GM19463 (cell line): ENCODE data around the gene GALNT5.
A peak's percentile ranks its signal among the peaks of the same experiment; 100 is the strongest.
"Not testable (repeated sequence)": the region's sequence is repeated elsewhere in the genome, so short reads cannot be mapped to it uniquely, and the experiment has no call there.

Experiments
- ATAC-seq: cut with Tn5 transposase; IDR thresholded peaks from one replicate; pipeline ENCODE4 v1.9.1; 2021; ENCODE audit warnings: mild to moderate bottlenecking, moderate library complexity; ENCODE audit not compliant: unreplicated experiment

Gene GALNT5, protein sequence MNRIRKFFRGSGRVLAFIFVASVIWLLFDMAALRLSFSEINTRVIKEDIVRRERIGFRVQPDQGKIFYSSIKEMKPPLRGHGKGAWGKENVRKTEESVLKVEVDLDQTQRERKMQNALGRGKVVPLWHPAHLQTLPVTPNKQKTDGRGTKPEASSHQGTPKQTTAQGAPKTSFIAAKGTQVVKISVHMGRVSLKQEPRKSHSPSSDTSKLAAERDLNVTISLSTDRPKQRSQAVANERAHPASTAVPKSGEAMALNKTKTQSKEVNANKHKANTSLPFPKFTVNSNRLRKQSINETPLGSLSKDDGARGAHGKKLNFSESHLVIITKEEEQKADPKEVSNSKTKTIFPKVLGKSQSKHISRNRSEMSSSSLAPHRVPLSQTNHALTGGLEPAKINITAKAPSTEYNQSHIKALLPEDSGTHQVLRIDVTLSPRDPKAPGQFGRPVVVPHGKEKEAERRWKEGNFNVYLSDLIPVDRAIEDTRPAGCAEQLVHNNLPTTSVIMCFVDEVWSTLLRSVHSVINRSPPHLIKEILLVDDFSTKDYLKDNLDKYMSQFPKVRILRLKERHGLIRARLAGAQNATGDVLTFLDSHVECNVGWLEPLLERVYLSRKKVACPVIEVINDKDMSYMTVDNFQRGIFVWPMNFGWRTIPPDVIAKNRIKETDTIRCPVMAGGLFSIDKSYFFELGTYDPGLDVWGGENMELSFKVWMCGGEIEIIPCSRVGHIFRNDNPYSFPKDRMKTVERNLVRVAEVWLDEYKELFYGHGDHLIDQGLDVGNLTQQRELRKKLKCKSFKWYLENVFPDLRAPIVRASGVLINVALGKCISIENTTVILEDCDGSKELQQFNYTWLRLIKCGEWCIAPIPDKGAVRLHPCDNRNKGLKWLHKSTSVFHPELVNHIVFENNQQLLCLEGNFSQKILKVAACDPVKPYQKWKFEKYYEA

DNA sequence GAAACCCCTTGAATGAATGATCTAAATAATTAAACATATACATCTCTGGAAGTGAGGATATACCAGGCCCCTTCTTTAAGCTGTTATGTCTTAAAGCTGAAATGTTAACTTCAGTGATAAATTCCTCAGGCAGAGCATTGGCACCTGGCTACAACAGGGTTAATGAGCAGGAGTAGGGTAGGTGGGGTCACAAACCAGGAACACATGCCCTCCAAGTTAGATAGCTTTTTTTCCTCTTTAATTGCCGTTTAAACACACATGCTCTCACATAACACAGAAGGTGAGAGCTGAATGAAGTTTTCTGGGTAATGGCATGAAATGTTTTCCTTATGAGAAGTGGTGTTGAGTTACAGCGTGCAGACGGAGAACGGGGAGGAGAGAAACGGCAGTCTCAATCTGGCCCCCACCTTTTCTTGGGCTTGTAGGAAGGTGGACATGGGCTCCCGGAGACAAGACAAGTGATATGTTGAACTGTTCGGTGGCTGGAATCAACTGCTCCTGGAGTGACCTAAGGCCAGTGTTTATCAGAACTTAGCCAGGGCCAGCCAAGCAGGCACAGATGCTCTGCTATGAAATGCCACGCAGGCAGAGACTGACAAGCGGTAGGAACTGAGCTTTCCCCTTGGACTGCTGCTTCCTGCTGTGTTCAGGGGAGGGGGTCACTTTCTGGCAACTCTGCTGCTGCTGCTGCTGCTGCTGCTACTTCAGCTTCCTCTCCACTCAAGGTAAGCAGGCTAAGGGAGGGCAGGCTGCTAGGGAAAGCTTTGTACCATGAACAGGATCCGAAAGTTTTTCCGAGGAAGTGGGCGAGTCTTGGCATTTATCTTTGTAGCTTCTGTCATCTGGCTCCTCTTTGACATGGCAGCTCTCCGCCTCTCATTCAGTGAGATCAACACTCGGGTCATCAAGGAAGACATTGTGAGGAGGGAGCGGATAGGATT lies at the start of gene GALNT5:
TSS of gene GALNT5 (plus strand) at position 394 of the 941 bp plus-strand sequence. CDS start at position 772, 378 bp downstream.
- ATAC-seq: no peak

DNA sequence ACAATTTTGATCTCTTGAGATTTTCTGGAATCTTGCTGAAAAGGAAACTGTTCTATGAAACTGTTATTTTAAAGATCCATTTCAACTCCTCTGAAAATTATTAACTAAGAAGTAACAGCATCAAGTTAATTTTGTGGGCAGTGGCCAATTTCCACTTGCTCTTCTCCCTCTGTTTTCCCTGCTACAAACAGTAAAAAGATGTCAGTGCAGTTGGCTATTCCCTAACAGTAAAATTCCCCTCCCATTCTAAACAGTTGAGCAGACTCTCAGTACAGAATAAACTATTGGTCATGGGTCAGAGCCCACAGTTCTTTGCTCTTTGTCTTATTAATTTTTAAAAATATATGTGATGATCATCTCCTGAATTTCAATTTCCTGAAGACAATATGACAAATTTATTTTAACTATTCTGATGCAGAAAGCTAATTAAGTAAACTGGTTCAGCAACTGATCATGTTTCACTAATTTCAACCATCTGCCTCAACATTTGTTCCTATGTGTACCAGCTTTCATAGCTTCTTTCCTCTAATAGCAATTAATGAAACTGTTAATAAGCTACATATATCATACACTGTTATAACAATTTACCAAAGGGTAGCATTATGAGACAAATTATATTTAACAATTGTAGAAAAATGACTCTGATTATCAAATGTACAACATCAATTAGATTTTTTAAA lies 41.1 kb upstream of the GALNT5 start:
- ATAC-seq: no peak

DNA sequence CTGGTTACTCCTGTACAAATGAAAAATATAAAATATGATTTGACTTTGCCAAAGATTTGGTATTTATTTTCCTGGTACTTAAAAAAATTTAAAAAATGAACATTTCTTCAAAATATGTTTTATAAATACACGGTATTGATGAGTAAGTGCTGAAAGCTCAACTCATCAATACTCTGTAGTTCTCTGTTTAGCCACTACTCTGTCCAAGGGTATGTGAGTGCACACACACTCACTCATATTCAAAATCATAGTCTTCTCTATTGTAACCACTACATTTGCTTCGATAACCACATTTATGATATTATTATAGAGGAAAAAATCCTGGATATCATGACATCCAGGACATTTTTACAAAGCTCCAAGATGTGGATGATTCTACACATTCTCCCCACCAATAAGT lies 40.1 kb upstream of the GALNT5 start:
- no peak for ATAC-seq

DNA sequence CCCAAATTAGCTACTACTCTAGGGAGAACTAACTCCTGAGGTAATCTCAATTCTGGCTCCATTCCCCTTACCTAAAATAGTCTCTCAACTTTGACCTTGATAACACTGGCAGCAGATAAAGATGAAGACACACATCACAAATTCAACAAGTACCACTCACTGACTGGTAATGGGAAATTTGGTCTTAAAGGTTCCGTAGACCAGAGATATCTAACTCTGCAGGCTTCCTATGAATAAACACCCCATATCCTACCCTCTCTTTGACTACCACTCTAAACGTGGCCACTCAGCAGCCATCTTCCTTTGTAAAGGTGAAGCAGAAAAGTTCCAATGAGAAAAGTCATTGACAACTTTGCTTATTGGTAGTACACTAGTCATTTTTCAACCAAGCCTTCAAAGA lies 38.6 kb upstream of the GALNT5 start:
- no peak for ATAC-seq

DNA sequence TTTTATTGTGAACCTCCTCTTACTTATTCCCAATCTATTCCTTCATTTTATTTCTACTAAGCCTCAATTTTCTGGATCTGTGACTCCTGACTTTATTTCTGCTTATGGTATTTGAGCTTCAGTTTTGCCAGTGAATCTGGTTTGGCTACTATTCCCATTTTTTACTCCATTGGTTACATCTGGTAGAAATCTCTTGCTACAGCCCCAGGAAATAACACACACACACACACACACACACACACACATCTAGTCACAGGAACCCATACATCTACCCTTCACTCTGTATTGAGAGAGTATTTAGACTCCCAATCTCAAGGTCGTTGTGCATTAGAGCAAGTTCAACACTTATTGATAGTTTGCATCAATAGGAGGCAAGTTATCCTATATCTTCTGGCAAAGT lies 37.0 kb upstream of the GALNT5 start:
- no peak for ATAC-seq

DNA sequence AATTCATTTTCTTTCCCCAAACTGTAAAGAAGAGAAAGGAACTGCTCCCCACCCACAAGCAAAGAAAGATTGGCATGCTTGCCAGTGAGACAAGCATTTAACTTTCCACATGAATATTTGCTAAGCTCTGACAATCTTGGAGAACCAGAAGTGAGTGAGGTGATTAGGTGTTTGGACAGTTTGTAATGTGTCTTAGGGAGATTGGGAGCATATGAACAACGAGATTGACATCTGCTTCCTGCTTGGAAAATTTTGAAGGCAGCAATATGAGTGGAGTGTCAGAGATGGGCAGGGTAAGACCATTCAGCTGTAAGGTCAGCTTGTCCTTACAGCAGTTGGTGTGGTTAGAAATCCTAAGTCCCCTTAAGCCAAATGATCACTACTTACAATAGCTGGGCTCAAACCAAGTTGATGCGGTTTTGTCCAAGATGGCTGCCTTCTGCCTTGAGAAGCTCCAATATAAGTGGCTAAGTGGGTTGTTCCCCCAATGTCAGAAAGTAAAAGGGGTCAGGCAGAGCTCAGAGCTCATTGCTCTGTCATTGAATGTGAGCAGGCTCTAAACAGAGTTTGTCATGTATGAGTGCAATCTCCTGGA lies 36.0 kb upstream of the GALNT5 start:
- ATAC-seq: no peak

DNA sequence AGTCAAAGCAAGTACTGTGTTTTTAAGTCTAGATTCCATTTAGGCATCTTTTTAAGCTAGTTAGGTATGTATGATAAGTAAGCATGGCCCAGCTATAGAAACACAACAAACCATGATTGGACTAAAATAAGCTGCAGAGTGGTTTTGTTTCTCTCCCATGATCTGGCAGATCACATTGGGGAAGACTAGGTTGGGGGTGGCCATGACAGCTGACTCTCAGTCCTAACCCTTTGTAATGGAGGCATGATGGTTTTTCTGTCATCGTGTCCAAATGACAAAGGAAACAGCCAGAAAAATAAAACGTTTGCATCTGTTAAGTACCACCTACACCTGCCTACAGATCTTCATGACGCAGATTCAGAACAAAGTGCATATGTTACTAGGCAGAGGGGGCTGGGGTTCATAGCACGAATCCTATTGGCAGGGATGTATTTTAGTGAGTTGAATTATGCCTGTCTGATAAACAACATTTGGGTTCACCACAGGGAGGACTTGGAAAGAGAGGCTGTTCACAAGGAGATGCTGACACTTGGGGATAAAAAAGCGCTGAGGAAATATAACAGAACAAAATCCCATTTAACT lies 33.8 kb upstream of the GALNT5 start:
- ATAC-seq: no peak

DNA sequence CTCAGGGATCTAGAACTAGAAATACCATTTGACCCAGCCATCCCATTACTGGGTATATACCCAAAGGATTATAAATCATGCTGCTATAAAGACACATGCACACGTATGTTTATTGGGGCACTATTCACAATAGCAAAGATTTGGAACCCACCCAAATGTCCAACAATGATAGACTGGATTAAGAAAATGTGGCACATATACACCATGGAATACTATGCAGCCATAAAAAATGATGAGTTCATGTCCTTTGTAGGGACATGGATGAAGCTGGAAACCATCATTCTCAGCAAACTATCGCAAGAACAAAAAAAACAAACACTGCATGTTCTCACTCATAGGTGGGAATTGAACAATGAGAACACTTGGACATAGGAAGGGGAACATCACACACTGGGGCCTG lies 33.1 kb upstream of the GALNT5 start:
- not testable (repeated sequence) for ATAC-seq

DNA sequence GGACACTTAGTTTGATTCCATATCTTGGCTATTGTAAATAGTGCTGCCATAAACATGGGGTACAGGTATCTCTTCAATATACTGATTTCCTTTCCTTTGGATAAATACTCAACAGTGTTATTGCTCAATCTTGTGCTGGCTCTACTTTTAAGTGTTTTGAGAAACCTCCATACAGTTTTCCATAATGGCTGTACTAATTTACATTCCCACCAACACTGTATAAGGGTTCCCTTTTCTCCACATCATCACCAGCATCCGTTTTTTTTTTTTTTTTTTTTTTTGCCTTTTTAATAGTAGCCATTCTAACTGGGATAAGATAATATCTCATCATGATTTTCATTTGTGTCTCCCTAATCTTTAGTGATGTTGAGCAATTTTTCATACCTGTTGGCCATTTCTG lies 29.9 kb upstream of the GALNT5 start:
- no peak for ATAC-seq

DNA sequence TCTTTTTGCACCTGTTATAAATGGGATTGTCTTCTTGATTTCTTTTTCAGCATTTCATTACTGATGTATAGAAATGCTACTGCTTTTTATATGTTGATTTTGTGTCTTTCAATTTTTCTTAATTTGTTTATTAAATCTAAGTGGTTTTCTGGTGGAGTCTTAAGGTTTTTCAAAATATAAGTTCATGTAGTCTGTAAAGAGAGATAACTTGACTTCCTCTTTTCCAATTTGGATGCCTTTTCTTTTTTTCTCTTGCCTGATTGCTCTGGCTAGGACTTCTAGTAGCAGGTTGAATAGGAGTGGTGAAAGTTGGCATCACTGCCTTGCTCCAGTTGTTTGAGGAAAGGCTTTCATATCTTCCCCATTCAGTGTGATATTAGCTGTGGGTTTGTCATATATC lies 28.6 kb upstream of the GALNT5 start:
- ATAC-seq: no peak

DNA sequence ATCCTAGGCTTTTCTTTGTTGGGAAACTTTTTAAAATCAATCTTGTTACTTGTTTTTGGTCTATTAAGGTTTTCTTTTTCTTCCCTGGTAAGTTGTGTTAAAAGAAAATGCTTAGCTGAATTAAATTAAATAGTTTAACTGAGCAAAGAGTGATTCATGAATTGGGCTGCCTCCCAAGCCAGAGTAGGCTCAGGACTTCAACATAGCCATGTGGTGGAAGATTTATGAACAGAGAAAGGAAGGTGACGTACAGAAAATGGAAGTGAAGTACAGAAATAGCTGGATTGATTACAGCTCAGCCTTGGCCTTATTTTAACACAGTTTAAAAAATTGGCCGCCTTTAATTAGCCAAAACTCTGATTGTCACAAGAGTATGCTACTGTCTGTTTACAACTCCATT lies 27.9 kb upstream of the GALNT5 start:
- ATAC-seq: no peak

DNA sequence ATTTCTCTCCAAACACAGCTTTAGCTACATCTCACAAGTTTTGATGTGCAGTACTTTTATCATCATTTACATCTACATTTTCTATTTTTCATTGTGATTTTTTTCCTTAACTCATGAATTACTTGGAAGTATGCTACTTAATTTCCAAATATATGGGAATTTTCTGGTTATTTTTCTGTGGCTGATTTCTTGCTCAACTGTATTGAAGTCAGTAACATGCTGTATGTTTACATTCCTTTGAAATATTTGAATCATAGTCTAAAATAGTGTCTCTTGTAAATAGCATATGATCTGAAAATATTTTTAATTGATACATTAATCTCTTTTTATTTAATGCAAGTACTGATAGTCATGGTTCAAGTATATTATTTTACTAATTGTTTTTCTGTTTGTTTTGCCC lies 26.0 kb upstream of the GALNT5 start:
- no peak for ATAC-seq

DNA sequence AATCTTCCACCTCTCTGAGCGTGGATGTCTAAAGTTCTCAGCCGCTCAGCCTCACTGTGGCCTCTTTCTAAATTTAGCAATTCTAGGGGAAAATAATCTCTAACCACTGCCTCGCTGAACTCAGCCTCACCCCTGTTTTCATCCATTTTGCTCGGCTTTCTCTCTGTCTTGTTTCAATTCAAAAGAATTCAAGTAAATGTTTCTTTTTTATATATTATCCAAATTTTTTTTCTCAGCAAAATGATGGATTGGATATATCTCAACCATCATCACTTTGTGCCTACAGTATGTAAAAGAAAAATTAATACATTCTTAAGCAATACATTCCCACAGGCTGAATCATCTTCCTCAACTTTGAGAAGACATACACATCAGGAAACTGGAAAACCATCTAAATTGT lies 24.0 kb upstream of the GALNT5 start:
- ATAC-seq: no peak

DNA sequence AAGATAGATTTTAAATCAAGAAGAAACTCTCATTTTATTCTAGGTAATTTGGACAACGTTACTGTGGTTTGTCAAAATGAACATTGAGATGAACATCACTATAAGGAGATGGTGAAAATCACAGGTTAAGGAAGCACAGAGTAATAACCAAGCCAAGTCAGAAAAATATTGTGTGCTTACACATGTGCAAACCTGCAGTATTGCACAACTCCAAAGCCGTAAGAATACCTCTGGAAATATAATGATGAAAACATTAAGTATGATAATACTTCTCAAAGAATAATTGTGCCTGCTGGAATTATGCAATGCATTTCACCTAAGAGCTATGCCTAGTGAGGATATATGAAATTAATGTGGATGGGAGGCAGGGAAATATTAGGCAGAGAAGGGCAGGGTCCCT lies 21.1 kb upstream of the GALNT5 start:
- no peak for ATAC-seq

DNA sequence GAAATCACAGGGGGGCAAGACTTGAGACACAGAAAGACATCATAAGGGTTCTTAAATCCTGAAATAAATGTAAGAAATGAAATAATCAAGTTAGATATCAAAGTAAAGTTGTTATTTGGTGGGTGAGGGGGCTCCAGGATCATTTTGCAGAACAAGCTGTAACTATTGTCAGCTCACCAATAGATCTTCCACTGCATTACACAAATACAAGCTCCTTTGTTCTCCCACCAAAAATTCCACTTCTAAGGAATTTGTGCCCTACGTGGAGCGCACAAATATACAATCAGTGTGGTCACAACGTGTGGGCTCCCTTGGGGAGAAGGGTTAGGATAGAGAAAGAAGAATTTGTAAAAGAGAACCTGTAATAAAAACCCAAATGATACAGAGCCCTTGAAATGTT lies 19.2 kb upstream of the GALNT5 start:
- ATAC-seq: no peak

DNA sequence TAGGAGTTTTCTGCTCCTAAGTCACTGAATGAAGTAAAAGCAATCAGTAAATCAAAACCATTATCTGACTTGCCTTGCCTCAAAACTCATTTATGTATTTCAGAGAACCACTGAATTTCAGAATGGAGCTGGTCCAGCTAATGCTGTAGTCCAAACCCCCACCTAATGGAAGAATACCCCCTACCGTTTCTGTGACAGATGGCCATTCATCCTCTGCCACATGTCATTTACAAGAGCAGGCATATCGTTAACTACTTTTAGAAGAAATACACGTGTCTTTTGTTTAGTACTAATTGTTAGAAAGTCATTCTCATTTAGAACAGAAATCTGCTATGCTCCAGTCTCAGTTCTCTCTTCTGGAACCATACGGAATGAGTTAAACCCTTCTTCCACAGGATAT lies 12.8 kb upstream of the GALNT5 start:
- no peak for ATAC-seq

DNA sequence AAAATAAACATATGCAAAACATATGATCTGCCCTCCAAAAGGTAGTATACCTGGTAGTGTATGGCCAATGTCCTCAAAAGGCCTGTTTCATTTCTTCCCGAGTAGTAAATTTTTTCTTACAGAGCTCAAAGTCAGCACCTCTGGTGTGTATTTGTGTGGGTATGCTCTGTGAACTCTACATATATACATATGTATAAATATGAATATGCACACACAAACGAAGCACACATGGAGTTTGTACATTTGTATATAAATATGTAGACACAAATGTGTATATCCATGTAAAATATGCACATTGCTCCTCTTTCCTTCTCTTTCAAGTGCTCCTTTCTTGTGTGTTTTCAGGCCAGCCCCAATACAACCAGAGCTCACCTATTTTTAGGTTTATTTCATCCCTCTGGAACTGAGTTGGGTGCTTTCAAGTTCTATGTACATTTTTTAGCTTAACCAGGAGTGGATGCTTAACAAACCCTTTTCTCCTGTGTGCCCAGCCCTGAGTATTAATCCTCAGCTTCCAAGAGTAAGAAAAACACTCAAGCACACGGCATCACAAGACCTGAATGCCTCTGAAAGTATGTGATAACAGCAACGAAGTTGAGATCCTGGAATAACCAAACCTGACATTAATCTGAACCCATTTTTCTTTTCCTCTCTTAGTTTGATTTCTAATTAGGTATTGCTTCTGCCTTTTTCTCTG lies 12.2 kb upstream of the GALNT5 start:
- ATAC-seq: no peak

DNA sequence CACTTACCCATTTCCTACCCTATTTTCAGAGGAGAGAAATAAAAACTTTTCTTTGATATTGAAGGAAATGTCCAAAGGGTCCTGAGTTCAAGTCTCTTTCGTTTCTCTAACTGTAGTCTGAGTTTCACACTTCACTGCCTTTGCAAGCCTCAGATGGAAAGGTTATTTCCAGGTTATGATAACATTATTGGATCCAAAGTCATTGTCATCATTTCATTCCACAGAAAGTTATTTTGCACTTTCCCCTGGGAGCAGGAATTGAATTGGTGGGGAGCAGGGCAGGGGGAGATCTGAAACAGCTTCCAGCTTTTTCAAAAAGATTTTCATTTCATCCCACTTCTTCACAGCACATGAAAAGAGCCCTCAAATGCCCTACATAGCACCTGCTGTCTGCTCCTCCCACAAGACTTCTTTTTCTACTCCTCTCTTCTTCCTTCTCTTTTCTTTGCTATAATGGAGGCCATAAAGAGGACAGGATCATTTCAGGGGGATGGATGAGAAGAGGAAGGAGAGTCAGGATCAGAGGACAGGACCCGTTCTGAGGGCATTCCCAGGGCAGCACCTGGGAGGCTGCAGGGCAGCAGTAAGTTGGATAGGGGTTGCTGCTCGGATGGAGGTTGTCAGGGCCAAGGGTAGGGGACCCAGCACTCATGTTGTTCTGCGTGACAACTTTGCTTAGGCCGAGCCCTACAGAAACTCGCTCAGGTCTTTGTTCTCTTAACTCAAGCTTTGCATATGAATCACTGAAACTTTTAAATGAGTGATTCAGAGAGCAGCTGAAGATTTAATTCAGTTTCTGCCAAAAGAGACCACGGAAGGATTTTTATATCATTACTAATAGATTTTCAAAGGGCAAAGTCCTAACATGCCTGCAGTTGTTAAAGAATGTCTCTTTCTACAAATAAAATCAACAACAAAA lies 11.4 kb upstream of the GALNT5 start:
- peak; percentile 99 for ATAC-seq
